ENCODE measurements around the gene PARS2. TPM values are rescaled to one million over a fixed set of nuclear protein-coding genes. Genes with fewer than 3 reads are reported as not detected.

PARS2 gene
- total and polyA plus RNA-seq, 4 donors, result 4.0 to 7.5 (median 5.4) TPM

GRCh38 chr1:54808443-54809207 lies 44.3 kb upstream of the PARS2 start:
- Histone ChIP-seq H3K36me3 (ENCODE audit: control insufficient read depth, insufficient read depth, low read length) (no peaks in the 10 kb centered on the region), H3K4me3 (ENCODE audit: low read depth, low read length) (no peak overlapping the region), H3K9me3 (ENCODE audit: control insufficient read depth, insufficient read depth, low read length) (no peaks in the 10 kb centered on the region), H3K4me1 (ENCODE audit: control insufficient read depth, insufficient read depth, low read length) (peaks cover 5% of the 10 kb centered on the region), H3K27me3 (ENCODE audit: control insufficient read depth, insufficient read depth, low read length) (no peaks in the 10 kb centered on the region), H3K27ac (ENCODE audit: low read depth, low read length) (no peak overlapping the region)
- no peak for DNase-seq (ENCODE audit: low read depth in 4 of 6, low spot score in 6 of 6)
- WGBS (ENCODE audit: insufficient coverage), result 92% methylated on average over 9 of the region's 12 CpGs

GRCh38 chr1:54807756-54808155 lies 43.4 kb upstream of the PARS2 start:
- peaks cover under 1% of the 10 kb centered on the region for H3K27me3 ChIP-seq (ENCODE audit: control insufficient read depth, insufficient read depth, low read length)
- WGBS (ENCODE audit: insufficient coverage), result 93% methylated on average over 2 of the region's 7 CpGs
- no peak for DNase-seq (ENCODE audit: low read depth in 4 of 6, low spot score in 6 of 6)
- no peaks in the 10 kb centered on the region for H3K36me3 ChIP-seq (ENCODE audit: control insufficient read depth, insufficient read depth, low read length)
- H3K27ac ChIP-seq (ENCODE audit: low read depth, low read length), result no peak overlapping the region
- H3K4me1 ChIP-seq (ENCODE audit: control insufficient read depth, insufficient read depth, low read length), result peaks cover 5% of the 10 kb centered on the region
- H3K4me3 ChIP-seq (ENCODE audit: low read depth, low read length), result no peak overlapping the region
- H3K9me3 ChIP-seq (ENCODE audit: control insufficient read depth, insufficient read depth, low read length), result no peaks in the 10 kb centered on the region

DNA sequence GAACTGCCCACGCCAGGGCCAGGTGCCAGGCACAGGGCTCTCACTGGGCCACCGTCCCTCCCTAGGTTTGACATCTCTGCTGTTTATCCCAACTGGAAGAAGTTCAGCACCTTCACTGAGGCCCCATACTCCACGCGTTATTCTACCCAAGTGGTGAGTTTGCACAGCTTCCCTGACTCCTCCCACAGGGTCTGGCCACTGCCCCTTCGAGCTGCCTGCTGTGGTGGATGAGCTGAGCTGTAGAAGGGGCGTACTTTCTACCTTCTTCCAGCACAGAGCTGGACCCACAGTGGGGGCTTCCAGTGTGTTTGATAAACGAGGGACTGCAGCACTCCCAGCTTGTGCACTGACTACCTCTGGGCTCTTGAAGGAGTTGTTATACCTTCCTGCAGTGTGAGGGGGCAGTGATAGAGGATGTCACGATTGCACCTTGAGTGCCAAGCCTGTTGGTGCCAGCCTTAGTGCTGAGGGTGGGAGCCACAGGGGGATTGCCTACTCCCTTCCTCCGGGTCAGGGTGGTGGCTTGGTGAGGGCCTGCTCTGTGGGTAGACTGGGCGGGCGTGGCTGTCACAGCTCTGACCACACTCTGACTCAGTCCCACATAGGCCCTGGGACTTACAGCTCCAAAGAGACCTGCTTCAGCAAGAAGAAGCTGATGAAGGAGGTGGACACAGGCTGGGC lies 42.7 kb upstream of the PARS2 start:
- Histone ChIP-seq H3K27ac (ENCODE audit: low read depth, low read length) (no peak overlapping the region), H3K27me3 (ENCODE audit: control insufficient read depth, insufficient read depth, low read length) (peaks cover 2% of the 10 kb centered on the region), H3K36me3 (ENCODE audit: control insufficient read depth, insufficient read depth, low read length) (no peaks in the 10 kb centered on the region), H3K4me1 (ENCODE audit: control insufficient read depth, insufficient read depth, low read length) (peaks cover 5% of the 10 kb centered on the region), H3K9me3 (ENCODE audit: control insufficient read depth, insufficient read depth, low read length) (no peaks in the 10 kb centered on the region), H3K4me3 (ENCODE audit: low read depth, low read length) (no peak overlapping the region)
- WGBS (ENCODE audit: insufficient coverage), result 85% methylated on average over 5 of the region's 11 CpGs
- no peak for DNase-seq (ENCODE audit: low read depth in 4 of 6, low spot score in 6 of 6)

GRCh38 chr1:54805981-54806381 lies 41.7 kb upstream of the PARS2 start:
- no peaks in the 10 kb centered on the region for H3K36me3 ChIP-seq (ENCODE audit: control insufficient read depth, insufficient read depth, low read length)

DNA sequence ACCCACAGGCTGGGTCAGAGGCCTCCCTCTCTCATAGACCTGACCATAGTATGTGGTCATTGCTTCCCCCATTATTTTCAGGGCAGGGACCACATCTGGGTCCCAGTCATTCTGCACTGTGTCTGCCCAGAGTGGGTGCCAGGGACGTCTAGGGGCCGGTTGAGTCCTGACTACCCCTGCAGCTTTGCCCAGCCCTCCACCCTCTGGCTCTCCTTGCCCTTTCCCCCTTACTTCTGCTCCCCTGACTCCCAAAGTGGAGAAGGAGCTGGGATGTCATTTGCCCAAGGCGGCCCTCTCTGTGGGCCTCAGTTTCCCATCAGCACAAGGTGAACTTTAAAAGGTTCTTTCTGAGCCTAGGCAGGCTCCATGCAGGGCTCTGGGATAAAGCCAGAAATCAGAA lies 41.1 kb upstream of the PARS2 start:
- Histone ChIP-seq H3K4me3 (ENCODE audit: low read depth, low read length) (no peak overlapping the region), H3K9me3 (ENCODE audit: control insufficient read depth, insufficient read depth, low read length) (no peaks in the 10 kb centered on the region), H3K27ac (ENCODE audit: low read depth, low read length) (no peak overlapping the region), H3K27me3 (ENCODE audit: control insufficient read depth, insufficient read depth, low read length) (peaks cover 17% of the 10 kb centered on the region), H3K36me3 (ENCODE audit: control insufficient read depth, insufficient read depth, low read length) (no peaks in the 10 kb centered on the region), H3K4me1 (ENCODE audit: control insufficient read depth, insufficient read depth, low read length) (peaks cover 17% of the 10 kb centered on the region)
- no peak for DNase-seq (ENCODE audit: low read depth in 4 of 6, low spot score in 6 of 6)
- WGBS (ENCODE audit: insufficient coverage), result 93% methylated on average over 3 of the region's 3 CpGs

More at GRCh38 chr1:54805981-54806381, 41.7 kb upstream of the PARS2 start:
- WGBS (ENCODE audit: insufficient coverage), result 46% methylated on average over 34 of the region's 35 CpGs
- Histone ChIP-seq H3K27me3 (ENCODE audit: control insufficient read depth, insufficient read depth, low read length) (peaks cover 13% of the 10 kb centered on the region), H3K9me3 (ENCODE audit: control insufficient read depth, insufficient read depth, low read length) (no peaks in the 10 kb centered on the region), H3K4me1 (ENCODE audit: control insufficient read depth, insufficient read depth, low read length) (peaks cover 15% of the 10 kb centered on the region), H3K4me3 (ENCODE audit: low read depth, low read length) (no peak overlapping the region), H3K27ac (ENCODE audit: low read depth, low read length) (no peak overlapping the region)
- DNase-seq (ENCODE audit: low read depth in 4 of 6, low spot score in 6 of 6), result peak in 1 of 6 donors; percentile 34

DNA sequence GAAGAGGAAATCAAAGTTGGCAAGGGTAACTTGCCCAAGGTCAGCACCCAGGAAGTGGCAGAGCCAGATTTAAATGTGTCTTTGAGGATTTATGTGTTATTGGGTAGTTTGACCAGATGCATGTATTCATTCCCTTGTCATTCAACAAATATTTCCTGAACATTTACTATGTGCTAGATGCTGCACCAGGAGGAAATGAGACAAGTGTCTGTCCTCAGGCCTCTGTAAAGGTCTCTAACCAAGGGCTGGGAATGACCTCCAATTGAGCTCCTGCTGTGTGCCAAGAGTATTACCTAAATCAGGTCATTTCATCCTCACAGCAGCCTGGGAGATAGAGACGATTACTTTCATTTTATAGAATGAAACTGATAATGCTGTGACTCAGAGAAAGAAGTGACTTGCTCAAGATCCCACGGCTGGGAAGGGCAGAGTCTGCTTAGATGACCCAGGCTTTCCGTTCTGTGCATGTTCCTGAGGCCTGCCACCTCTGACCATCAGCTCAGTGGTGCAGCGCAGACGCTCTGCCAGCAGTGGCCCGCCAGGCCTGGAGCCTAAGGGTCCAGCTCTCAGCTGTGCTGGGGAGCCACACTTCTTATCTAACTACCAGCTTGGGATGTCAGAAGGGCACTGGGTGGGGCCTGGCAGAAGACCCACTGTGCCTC lies 40.3 kb upstream of the PARS2 start:
- Histone ChIP-seq H3K4me3 (ENCODE audit: low read depth, low read length) (no peak overlapping the region), H3K4me1 (ENCODE audit: control insufficient read depth, insufficient read depth, low read length) (peaks cover 17% of the 10 kb centered on the region), H3K9me3 (ENCODE audit: control insufficient read depth, insufficient read depth, low read length) (no peaks in the 10 kb centered on the region), H3K27ac (ENCODE audit: low read depth, low read length) (no peak overlapping the region), H3K36me3 (ENCODE audit: control insufficient read depth, insufficient read depth, low read length) (no peaks in the 10 kb centered on the region), H3K27me3 (ENCODE audit: control insufficient read depth, insufficient read depth, low read length) (peaks cover 24% of the 10 kb centered on the region)
- 96% methylated on average over 5 of the region's 6 CpGs for WGBS (ENCODE audit: insufficient coverage)
- no peak for DNase-seq (ENCODE audit: low read depth in 4 of 6, low spot score in 6 of 6)

- Histone ChIP-seq H3K4me1 (ENCODE audit: control insufficient read depth, insufficient read depth, low read length) (peaks cover 21% of the 10 kb centered on the region), H3K27me3 (ENCODE audit: control insufficient read depth, insufficient read depth, low read length) (peaks cover 28% of the 10 kb centered on the region), H3K36me3 (ENCODE audit: control insufficient read depth, insufficient read depth, low read length) (no peaks in the 10 kb centered on the region), H3K4me3 (ENCODE audit: low read depth, low read length) (no peak overlapping the region), H3K27ac (ENCODE audit: low read depth, low read length) (no peak overlapping the region), H3K9me3 (ENCODE audit: control insufficient read depth, insufficient read depth, low read length) (no peaks in the 10 kb centered on the region)
- DNase-seq (ENCODE audit: low read depth in 4 of 6, low spot score in 6 of 6), result no peak
- WGBS (ENCODE audit: insufficient coverage), result 80% methylated on average over 4 of the region's 4 CpGs
Measured at GRCh38 chr1:54803761-54804470, 39.6 kb upstream of the PARS2 start.

GRCh38 chr1:54800899-54801759 lies 36.8 kb upstream of the PARS2 start, which contains the start of gene TTC22:
Gene TTC22, minus strand, starts transcription at chr1:54801323. Its CDS starts 160 bp downstream, at chr1:54801163.
- Histone ChIP-seq H3K27ac (ENCODE audit: low read depth, low read length) (no peak within 1 kb of the TSS), H3K36me3 (ENCODE audit: control insufficient read depth, insufficient read depth, low read length) (no peaks in the 10 kb centered on the region), H3K9me3 (ENCODE audit: control insufficient read depth, insufficient read depth, low read length) (no peaks in the 10 kb centered on the region), H3K4me3 (ENCODE audit: low read depth, low read length) (peak within 1 kb of the TSS; percentile 4), H3K4me1 (ENCODE audit: control insufficient read depth, insufficient read depth, low read length) (peaks cover 19% of the 10 kb centered on the region), H3K27me3 (ENCODE audit: control insufficient read depth, insufficient read depth, low read length) (peaks cover 29% of the 10 kb centered on the region)
- DNase-seq (ENCODE audit: low read depth in 4 of 6, low spot score in 6 of 6), result peak in 1 of 6 donors; percentile 39
- WGBS (ENCODE audit: insufficient coverage), result 14% methylated on average over 58 of the region's 58 CpGs

All from spinal cord (tissue), 10 donors.